Fibroblast of lung (primary cell): Measurements from ENCODE around the gene CARD14.

Experiments used
- CTCF ChIP-seq, 2 donors: IDR thresholded peaks in 1 of 2; conservative IDR thresholded peaks in 1 of 2; 1 replicate in 1 of 2; 2 replicates in 1 of 2; pipeline ENCODE4 v1.5.1; 2011 to 2012; ENCODE audit warnings: low read length in 2 of 2, control low read depth in 1 of 2, inconsistent platforms in 1 of 2, low read depth in 1 of 2, mild to moderate bottlenecking in 1 of 2
- EZH2 ChIP-seq: IDR thresholded peaks from 2 replicates; pipeline ENCODE4 v1.5.1; 2012; ENCODE audit warnings: low read length, control low read depth, mild to moderate bottlenecking; ENCODE audit errors: missing control alignments

GRCh38 chr17:80176757-80177156 is 6.9 kb downstream of the CARD14 start:
- TF ChIP-seq CTCF (conservative IDR thresholded peaks at IDR 0.05 in 1 of 2, IDR thresholded peaks at IDR 0.05 in 1 of 2; ENCODE audit: low read depth in 1 of 2, low read length in 2 of 2), result no peak
- no peak for TF ChIP-seq EZH2
